ENCODE data around the gene XPO4. TPM values are rescaled to one million over a fixed set of nuclear protein-coding genes. Genes with fewer than 3 reads are reported as not detected.

Gene XPO4
- total RNA-seq, 1 donor, result 25.8 TPM

GRCh38 chr13:20831254-20831653 lies 71.3 kb downstream of the XPO4 start:
- H3K4me3 ChIP-seq (ENCODE audit: low read depth, low read length), result no peak overlapping the region
- no peak for DNase-seq (ENCODE audit: low read depth)
- no peak for TF ChIP-seq CTCF (IDR thresholded peaks at IDR 0.05; ENCODE audit: insufficient read depth, low read length)

GRCh38 chr13:20828539-20829364 lies 73.8 kb downstream of the XPO4 start:
- H3K4me3 ChIP-seq (ENCODE audit: low read depth, low read length), result peak overlapping the region; percentile 47

GRCh38 chr13:20826843-20827560 lies 75.5 kb downstream of the XPO4 start:
- H3K4me3 ChIP-seq (ENCODE audit: low read depth, low read length), result no peak overlapping the region
- DNase-seq (ENCODE audit: low read depth), result peak; percentile 36
- no peak for TF ChIP-seq CTCF (IDR thresholded peaks at IDR 0.05; ENCODE audit: insufficient read depth, low read length)

More at GRCh38 chr13:20828539-20829364, 73.8 kb downstream of the XPO4 start:
- TF ChIP-seq CTCF (IDR thresholded peaks at IDR 0.05; ENCODE audit: insufficient read depth, low read length), result peak; percentile 87
- DNase-seq (ENCODE audit: low read depth), result peak; percentile 77

- no peak overlapping the region for H3K4me3 ChIP-seq (ENCODE audit: low read depth, low read length)
- no peak for DNase-seq (ENCODE audit: low read depth)
- no peak for TF ChIP-seq CTCF (IDR thresholded peaks at IDR 0.05; ENCODE audit: insufficient read depth, low read length)
Observed at GRCh38 chr13:20826301-20826700, 76.2 kb downstream of the XPO4 start.

GRCh38 chr13:20825477-20825875 lies 77.1 kb downstream of the XPO4 start:
- no peak for TF ChIP-seq CTCF (IDR thresholded peaks at IDR 0.05; ENCODE audit: insufficient read depth, low read length)
- H3K4me3 ChIP-seq (ENCODE audit: low read depth, low read length), result no peak overlapping the region

GRCh38 chr13:20824762-20825476 lies 77.6 kb downstream of the XPO4 start:
- no peak for DNase-seq (ENCODE audit: low read depth)
- no peak overlapping the region for H3K4me3 ChIP-seq (ENCODE audit: low read depth, low read length)
- TF ChIP-seq CTCF (IDR thresholded peaks at IDR 0.05; ENCODE audit: insufficient read depth, low read length), result no peak

More at GRCh38 chr13:20825477-20825875, 77.1 kb downstream of the XPO4 start:
- DNase-seq (ENCODE audit: low read depth), result peak; percentile 59
